GM18867 (cell line): Measurements from ENCODE around the gene FAM90A26.
"Not testable (repeated sequence)": the region's sequence is repeated elsewhere in the genome, so short reads cannot be mapped to it uniquely, and the experiment has no call there.

Experiments
- ATAC-seq: cut with Tn5 transposase; IDR thresholded peaks from one replicate; pipeline ENCODE4 v1.9.1; 2021; ENCODE audit warnings: mild to moderate bottlenecking, moderate library complexity; ENCODE audit not compliant: unreplicated experiment

FAM90A26 gene

DNA sequence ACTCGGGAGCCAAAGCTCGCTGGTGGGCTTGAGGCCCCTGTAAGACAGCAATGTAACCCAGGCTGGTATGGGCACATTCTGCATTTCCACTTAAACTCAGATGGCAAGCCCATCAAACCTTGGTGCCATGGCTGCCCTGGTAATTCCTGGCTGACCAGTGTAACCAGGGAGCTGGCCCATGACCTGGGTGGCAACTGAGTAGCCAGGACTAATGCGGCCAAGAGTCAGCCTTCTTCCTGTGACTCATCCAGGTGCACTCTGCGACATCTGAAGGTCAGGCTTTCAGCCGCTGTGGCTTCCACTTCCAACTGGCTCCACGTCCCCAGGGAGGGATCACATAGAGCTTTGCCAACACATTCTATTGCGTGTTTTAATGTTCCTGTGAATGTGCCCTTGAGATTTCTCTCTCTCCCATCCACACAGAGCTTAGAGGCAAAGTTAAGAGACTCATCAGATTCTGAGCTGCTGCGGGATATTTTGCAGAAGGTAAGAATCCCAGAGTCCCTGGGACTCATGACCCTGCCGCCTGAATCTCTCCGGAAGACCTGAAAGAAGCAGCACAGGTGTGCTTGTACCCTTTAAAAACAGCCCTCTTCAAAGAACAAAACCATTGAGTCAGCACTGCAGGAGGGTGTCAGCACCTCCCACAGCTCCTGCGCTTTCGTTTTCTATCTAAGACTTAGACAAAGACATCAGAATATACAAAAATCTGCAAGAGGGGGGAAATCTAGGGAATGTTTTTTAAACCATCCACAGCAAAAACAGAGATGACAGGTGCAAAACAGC lies 14.9 kb upstream of the FAM90A26 start:
- ATAC-seq = not testable (repeated sequence)

GRCh38 chr4:9158392-9158791 lies 11.8 kb upstream of the FAM90A26 start:
- not testable (repeated sequence) for ATAC-seq

- not testable (repeated sequence) for ATAC-seq
These were observed 10.2 kb upstream of the FAM90A26 start for GRCh38 chr4:9160046-9160445.

DNA sequence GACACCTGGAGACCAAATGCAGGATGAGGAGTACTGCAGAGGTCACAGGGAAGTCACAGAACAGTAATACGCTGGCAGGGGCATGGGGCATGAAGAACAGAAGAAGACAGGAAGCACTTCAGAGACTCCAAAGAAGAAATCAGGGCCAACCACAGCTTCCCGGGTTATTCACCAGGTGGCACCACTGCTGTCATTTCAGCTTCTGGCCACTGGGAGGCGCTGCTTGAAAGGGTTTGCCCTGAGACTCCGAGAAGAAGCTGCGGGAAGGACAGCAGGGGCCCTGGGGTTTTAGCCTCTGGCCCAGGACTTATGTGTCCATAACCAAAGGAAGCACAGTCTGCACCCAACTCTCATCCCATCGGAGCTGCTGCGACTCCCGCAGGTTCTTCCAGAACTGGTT lies 4.2 kb upstream of the FAM90A26 start:
- not testable (repeated sequence) for ATAC-seq

GRCh38 chr4:9210357-9210756 lies 40.1 kb downstream of the FAM90A26 start, which contains the start of gene USP17L10:
USP17L10 (plus strand) TSS chr4:9210657; CDS start chr4:9210657, 0 bp downstream.
- ATAC-seq = not testable (repeated sequence)

- not testable (repeated sequence) for ATAC-seq
These were observed 44.5 kb downstream of the FAM90A26 start for GRCh38 chr4:9214701-9215100.

DNA sequence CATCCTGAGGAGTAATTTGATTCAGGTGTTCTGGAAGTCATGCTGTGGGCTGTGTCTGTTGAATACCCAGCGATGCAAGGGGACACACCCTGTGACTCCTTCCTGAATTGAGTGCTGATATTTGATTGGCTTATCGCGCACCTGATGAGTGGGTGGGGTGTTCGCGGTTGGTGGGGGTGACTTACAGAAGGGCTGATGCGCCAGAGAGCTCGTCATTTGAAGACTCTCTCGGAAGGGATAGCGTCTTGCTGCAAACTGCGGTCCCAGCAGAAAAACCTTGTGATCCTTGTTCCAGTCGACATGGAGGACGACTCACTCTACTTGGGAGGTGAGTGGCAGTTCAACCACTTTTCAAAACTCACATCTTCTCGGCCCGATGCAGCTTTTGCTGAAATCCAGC lies 44.9 kb downstream of the FAM90A26 start, which contains the start of gene USP17L11:
Gene USP17L11, plus strand, starts transcription at position 301 of the 400 bp plus-strand sequence. Its CDS starts 0 bp downstream, at position 301.
- not testable (repeated sequence) for ATAC-seq

DNA sequence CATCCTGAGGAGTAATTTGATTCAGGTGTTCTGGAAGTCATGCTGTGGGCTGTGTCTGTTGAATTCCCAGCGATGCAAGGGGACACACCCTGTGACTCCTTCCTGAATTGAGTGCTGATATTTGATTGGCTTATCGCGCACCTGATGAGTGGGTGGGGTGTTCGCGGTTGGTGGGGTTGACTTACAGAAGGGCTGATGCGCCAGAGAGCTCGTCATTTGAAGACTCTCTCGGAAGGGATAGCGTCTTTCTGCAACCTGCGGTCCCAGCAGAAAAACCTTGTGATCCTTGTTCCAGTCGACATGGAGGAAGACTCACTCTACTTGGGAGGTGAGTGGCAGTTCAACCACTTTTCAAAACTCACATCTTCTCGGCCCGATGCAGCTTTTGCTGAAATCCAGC lies 49.6 kb downstream of the FAM90A26 start, which contains the start of gene USP17L12:
Gene USP17L12, plus strand, starts transcription at position 301 of the 400 bp plus-strand sequence. Its CDS starts 0 bp downstream, at position 301.
- ATAC-seq = not testable (repeated sequence)

- not testable (repeated sequence) for ATAC-seq
These were observed 54.4 kb downstream of the FAM90A26 start, which contains the start of gene USP17L13 for GRCh38 chr4:9224596-9224995. USP17L13 (plus strand) TSS chr4:9224896; CDS start chr4:9224896, 0 bp downstream.
